ENCODE measurements around the gene CHST13.

Gene CHST13

GRCh38 chr3:126557415-126557745 is 33.4 kb downstream of the CHST13 start:
- no peak for DNase-seq (ENCODE audit: low spot score)
- in situ Hi-C loops (cut with MboI; ENCODE audit: low sequenced_read_pairs, unreplicated experiment), result no loop called here
- no peak for TF ChIP-seq CTCF (IDR thresholded peaks at IDR 0.05; ENCODE audit: borderline replicate concordance, control extremely low read depth, extremely low read depth, insufficient read depth, missing control alignments)

DNA sequence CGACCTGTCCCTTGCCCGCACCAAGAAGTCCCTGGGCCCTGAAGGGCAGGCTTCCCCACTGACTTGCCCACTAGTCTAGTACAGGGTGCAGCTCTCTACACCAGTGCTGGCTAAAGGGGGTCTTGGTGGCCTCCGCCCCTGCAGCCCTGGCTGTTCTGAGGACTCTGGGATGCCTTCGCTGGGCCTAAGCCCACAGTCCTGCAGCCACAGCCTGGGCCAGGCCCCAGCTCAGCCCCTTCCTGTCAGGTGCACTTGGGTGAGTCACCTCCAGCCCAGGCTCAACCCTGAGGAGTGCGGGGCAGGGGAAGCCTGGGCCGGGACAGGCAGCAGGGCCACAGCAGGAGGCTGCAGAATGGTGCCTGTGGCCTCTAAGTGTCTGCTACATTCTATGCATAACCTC is 33.8 kb downstream of the CHST13 start:
- no peak for TF ChIP-seq CTCF (IDR thresholded peaks at IDR 0.05; ENCODE audit: borderline replicate concordance, control extremely low read depth, extremely low read depth, insufficient read depth, missing control alignments)
- in situ Hi-C loops (cut with MboI; ENCODE audit: low sequenced_read_pairs, unreplicated experiment), result no loop called here
- DNase-seq (ENCODE audit: low spot score), result no peak

GRCh38 chr3:126558336-126559071 is 34.5 kb downstream of the CHST13 start, which contains the start of gene C3orf22:
Gene C3orf22 (minus strand): TSS chr3:126558932. CDS start chr3:126553390, 5,542 bp downstream.
- in situ Hi-C loops (cut with MboI; ENCODE audit: low sequenced_read_pairs, unreplicated experiment), result no loop called here
- no peak for DNase-seq (ENCODE audit: low spot score)
- TF ChIP-seq CTCF (IDR thresholded peaks at IDR 0.05; ENCODE audit: borderline replicate concordance, control extremely low read depth, extremely low read depth, insufficient read depth, missing control alignments), result no peak

- no peak for DNase-seq (ENCODE audit: low spot score)
- in situ Hi-C loops (cut with MboI; ENCODE audit: low sequenced_read_pairs, unreplicated experiment), result no loop called here
- no peak for TF ChIP-seq CTCF (IDR thresholded peaks at IDR 0.05; ENCODE audit: borderline replicate concordance, control extremely low read depth, extremely low read depth, insufficient read depth, missing control alignments)
These were observed 38.9 kb downstream of the CHST13 start for GRCh38 chr3:126562737-126563276.

GRCh38 chr3:126567696-126568438 is 43.9 kb downstream of the CHST13 start:
- in situ Hi-C loops (cut with MboI; ENCODE audit: low sequenced_read_pairs, unreplicated experiment), result no loop called here
- DNase-seq (ENCODE audit: low spot score), result peak; percentile 13
- TF ChIP-seq CTCF (IDR thresholded peaks at IDR 0.05; ENCODE audit: borderline replicate concordance, control extremely low read depth, extremely low read depth, insufficient read depth, missing control alignments), result no peak

- in situ Hi-C loops (cut with MboI; ENCODE audit: low sequenced_read_pairs, unreplicated experiment), result no loop called here
- no peak for DNase-seq (ENCODE audit: low spot score)
- TF ChIP-seq CTCF (IDR thresholded peaks at IDR 0.05; ENCODE audit: borderline replicate concordance, control extremely low read depth, extremely low read depth, insufficient read depth, missing control alignments), result no peak
These were observed 44.9 kb downstream of the CHST13 start for GRCh38 chr3:126568776-126569342.
